Stimulated activated CD8-positive, alpha-beta memory T cell treated with anti-CD3 and anti-CD28 coated beads, Interleukin-12 subunit alpha, Interleukin-12 subunit beta, amount 100 ng/mL, for 24 hours (primary cell): ENCODE measurements around the gene MOCS1.

Source experiments
- DNase-seq: peaks from one replicate; pipeline ENCODE4 v3.0.0-alpha.2; 2020; ENCODE audit errors: extremely low read depth

Gene MOCS1

DNA sequence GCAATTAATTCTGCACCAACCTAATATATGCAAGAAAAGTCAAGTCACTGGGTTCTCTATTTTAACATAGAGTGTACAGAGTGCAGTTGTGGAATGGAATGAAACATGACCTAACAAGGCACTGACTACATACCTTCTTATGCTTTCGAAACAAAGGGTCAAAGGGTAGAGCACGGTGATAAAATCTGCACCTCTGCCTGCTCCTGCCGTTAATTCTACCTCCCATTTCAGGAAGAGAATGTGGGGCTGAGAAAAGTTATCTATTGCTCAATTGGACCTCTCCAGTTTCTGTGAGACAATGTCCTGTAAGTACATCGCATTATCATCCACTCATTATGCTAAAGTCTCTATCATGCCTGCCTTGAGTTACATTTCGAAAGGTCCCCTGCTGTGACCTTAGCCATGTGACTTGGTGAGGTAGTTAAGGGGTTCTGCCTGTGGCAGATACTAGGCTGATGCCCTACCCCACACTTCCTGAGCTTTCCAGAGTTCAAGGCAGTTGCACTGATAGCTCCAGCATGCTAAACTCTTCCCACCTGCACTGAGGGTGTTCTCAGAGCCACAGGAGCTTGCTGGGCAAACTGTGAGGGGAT, 14.0 kb upstream of the MOCS1 start:
- DNase-seq, result no peak

GRCh38 chr6:39947611-39948068, 13.4 kb upstream of the MOCS1 start:
- DNase-seq, result no peak

DNA sequence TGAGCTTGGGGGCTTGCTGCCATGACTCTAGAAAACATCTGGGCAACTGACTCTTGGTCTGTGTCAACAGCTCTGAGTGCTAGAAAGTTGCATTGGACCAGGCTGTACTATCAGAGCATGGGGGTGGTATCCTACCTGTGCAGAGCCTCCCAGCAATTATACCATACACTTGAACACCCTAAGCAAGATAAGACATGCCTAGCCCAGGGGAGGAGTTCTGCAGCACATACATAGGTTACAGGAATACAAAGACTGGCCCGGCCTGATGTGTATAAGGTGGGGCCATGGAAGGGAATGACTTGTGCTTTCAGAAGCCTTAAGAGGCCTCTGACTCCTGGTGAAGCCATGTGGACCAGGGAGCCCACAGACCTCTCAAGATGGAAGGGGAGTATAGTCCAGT, 11.4 kb upstream of the MOCS1 start:
- DNase-seq, result no peak

- DNase-seq, result no peak
Observed at GRCh38 chr6:39942903-39943580, 8.8 kb upstream of the MOCS1 start.

DNA sequence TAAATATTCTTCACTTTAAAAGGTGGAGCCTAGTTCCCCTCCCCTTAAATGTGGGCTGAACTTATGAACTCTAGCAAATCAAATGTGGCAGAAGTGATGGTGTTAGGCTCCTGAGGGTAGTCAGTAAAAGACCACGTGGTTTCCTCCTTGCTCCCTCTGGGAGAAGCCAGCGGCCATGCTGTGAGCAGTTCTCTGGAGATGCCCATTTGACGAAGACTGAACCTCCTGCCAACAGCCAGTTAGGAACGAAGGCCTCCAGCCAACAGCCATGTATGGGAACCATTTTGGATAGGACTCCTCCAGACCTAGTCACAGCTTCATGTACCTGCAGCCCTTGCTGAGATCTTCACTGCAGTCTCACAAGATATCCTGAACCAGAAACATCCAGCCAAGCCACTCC, 7.6 kb upstream of the MOCS1 start:
- no peak for DNase-seq

GRCh38 chr6:39941138-39941537, 6.9 kb upstream of the MOCS1 start:
- DNase-seq, result no peak

DNA sequence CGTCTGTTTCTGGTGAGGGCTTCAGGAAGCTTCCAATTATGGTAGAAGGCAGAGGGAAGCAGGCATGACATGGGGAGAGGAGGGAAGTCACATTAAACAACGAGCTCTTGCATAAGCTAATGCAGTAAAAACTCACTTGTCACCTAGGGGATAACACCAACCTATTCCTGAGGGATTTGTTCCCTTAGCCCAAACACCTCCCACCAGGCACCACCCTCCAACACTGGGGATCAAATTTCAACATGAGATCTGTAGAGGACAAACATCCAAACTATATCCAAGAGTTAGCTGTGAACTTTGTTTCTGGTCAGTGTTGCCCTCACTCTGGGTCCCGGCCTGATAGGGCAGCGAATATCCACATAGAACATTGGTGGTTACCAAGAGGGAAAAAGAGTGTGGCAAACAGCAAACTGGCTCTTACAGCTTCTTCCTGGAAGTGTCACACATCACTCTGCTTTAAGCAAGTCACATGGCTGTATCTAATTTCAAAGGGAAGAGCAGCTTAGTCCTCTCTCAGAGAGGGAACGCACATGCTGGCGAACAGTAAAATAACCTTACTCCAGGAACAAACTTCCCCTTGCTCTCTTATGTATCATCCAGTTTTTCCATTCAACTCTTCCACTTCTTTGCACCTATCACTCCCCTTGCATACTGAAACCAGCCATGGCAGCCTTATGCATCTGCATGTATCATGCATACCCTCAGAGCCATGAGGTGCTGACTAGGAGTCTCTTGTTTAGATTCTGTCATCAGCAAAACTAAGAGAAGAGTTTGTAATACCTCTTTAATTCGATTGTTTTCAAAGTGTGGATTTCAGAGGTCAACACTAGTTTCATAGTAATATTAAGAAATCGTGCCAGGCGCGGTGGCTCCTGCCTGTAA, 4.8 kb upstream of the MOCS1 start:
- no peak for DNase-seq

- DNase-seq, result no peak
Observed at GRCh38 chr6:39937686-39938333, 3.5 kb upstream of the MOCS1 start.

DNA sequence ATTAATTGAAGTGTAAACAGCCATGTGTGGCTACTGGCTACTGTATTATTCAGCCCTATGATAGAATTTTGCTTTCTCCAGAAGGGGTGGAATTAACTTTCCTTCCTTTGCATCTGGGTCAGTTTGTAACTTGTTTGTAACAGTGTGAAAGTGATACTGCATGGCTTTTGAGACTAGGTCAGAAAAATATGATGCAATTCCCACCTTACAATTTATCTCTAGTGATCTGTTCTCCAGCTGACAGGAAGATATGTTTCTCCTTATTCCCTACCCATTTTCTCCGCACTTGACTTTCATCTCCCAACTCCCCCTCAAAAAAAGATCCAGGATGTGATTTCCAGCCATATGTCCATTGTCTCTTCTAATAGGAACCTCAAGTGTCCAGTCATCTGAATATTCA, 2.6 kb upstream of the MOCS1 start:
- DNase-seq, result no peak

GRCh38 chr6:39935241-39935640, 979 bp upstream of the MOCS1 start:
- DNase-seq, result no peak

- no peak for DNase-seq
Observed at GRCh38 chr6:39933669-39934130, 562 bp downstream of the MOCS1 start.

DNA sequence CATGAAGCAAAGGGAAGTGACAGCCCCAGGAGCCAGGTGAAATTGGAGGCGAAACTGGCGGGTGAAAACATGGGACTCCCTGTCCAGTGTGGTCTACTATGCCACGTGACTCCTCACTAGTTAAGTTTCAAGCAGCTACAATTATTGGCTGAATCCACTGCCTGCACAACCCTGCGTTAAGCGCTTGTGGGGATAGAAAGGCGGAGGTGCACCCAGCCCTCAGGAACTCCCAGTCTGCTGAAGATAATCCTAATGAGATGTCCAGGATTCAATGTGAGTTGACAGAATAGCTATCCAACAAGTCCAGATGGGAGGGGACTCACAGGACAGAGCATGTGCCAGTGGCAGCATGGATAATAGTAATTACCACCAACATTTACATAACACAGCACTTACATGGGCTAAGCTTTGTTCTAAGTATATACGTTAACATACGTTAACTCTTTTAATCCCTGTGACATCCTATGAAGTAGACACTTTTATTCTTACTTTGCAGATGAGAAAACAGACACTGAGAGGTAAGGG, 1.8 kb downstream of the MOCS1 start:
- DNase-seq, result no peak

DNA sequence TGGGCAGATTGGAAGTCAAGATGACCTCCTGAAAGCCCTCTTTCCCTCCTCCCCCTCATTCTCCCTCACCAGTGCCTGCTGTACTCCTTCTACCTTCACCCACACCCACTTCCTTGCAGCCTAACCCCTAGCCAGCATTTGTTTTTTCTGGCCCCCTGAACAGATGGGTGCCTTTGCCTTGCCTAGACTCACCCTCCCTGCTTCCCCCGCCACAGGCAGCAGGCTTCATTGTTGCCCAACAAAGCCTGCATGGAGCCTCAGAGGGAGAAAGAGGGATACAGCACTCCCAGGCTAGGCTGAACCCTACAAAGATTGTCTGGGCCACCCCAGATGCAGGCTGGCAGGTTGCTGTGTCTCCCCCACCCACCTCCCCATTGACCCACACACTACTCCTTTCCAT, 2.7 kb downstream of the MOCS1 start:
- DNase-seq, result no peak

- DNase-seq, result no peak
Observed at GRCh38 chr6:39930540-39930939, 3.7 kb downstream of the MOCS1 start.

DNA sequence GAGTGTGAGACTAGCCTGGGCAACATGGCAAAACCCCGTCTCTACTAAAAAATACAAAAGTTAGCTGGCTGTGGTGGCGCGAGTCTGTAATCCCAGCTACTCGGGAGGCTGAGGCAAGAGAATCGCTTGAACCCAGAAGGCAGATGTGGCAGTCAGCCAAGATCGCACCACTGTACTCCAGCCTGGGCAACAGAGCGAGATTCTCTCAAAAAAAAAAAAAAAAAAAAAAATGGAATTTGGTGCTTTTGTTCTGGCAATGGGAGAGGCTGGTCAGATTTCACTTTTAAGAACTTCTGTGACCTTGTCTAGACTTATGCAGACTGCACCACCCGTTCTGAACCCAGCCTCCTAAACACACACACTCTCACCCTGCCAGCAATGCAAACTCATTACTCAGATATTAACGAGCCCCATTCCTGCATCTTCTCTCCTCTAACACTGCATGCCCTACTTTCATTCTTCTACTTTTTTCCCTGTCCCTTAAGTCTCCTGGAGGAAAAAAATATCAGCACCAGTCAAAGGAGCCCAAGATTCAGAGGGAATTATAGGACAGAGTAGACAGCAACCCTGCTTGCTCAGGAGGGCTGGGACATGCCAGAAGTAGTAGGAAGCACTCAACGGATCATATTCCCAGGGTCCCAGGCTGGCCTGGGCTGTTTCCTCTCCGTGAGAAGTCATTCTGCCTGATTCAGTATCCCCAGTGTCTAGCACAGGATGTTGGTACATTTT, 4.4 kb downstream of the MOCS1 start:
- DNase-seq, result no peak

- no peak for DNase-seq
Observed at GRCh38 chr6:39929039-39929732, 5.1 kb downstream of the MOCS1 start.

- no peak for DNase-seq
Observed at GRCh38 chr6:39927159-39927558, 7.1 kb downstream of the MOCS1 start.

- DNase-seq, result no peak
Observed at GRCh38 chr6:39926668-39927067, 7.6 kb downstream of the MOCS1 start.

DNA sequence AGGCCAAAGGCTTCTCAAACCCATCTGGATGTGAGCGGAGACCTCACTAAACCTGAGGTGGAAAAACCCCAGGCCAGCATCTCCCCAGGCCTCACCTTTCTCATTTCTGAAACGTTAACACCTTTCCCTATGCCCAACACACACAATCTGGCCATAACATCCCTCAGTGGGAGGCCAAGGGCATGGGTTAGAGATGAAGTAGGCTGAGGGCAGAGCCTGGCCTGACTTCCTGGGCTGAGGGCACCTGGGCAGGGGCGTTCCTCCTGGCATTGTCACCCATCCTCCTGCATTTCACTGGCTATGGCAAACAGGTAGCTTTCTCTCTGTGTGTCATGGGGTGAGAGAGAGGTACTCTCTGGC, 8.4 kb downstream of the MOCS1 start:
- DNase-seq, result no peak

DNA sequence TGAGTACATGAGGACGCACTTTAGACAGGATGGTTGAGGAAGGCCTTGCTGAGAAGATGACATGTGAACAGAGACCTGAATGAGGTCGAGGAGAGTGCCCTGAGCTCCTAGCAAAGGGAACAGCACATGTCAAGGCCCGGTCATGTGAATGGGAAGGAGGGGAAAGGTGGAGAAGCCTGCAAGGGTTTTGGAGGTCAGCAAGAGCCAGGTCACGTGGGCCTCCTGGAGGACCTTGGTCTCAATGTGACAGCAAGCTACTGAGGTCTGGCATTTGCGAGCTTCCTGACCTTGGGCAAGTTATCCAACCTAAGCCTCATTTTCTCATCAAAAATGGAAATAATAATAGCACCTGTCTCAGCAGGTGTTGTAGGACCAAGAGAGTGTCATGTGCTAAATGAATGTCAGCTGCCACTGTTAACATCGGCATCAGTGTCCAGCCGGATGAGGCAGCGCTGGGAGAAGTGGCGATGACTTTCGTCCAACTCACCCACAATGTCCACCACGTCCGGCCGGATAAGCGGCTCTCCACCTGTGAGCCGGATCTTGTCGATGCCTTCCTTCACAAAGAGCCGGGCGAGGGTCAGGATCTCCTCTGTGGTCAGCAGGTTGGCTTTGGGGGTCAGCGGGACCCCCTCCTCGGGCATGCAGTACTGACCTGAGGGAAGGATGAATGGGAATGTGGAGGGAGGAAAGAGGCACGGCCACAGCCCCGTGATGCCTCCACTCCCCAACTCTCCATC, 8.9 kb downstream of the MOCS1 start:
- no peak for DNase-seq
